ENCODE measurements around the gene LRMDA. TPM values are rescaled to one million over a fixed set of nuclear protein-coding genes. Genes with fewer than 3 reads are reported as not detected.

Gene LRMDA
- total and polyA plus RNA-seq, 4 experiments from 2014 or later, result not detected

GRCh38 chr10:75434291-75434690, 2.9 kb downstream of the LRMDA start:
- no peak overlapping the region for H3K4me3 ChIP-seq (ENCODE audit: low read length in 2 of 2)
- Mint-ChIP-seq H3K9me3 (peaks cover 0 to 2% (median 0%) of the 10 kb centered on the region in 8 donors), H3K4me1 (peaks cover 0 to 4% (median 2%) of the 10 kb centered on the region in 4 donors), H3K27me3 (peaks cover 37 to 39% of the 10 kb centered on the region in 2 donors), H3K4me3 (no peak overlapping the region), H3K27ac (no peak overlapping the region), H3K36me3 (no peaks in the 10 kb centered on the region)
- no peaks in the 10 kb centered on the region for H3K4me1 ChIP-seq (ENCODE audit: insufficient read depth, low read length)
- no peaks in the 10 kb centered on the region for H3K36me3 ChIP-seq (ENCODE audit: insufficient read depth, low read length)
- no peaks in the 10 kb centered on the region for H3K9me3 ChIP-seq (ENCODE audit: control insufficient read depth in 1 of 2, low read length in 2 of 2)
- CTCF ChIA-PET (ENCODE audit: partially characterized antibody), result no interaction called here
- H3K27me3 ChIP-seq (ENCODE audit: insufficient read depth, low read length), result no peaks in the 10 kb centered on the region
- intact Hi-C loops (cut with micrococcal nuclease), result no loop called here
- DNase-seq, result no peak
- POLR2A ChIA-PET (ENCODE audit: partially characterized antibody), result no interaction called here
- no peak overlapping the region for H3K27ac ChIP-seq (ENCODE audit: low read depth, low read length)

- intact Hi-C loops (cut with micrococcal nuclease), result no loop called here
- H3K27ac ChIP-seq (ENCODE audit: low read depth, low read length), result no peak overlapping the region
- no peak overlapping the region for H3K4me3 Mint-ChIP-seq
- H3K9me3 ChIP-seq (ENCODE audit: control insufficient read depth in 1 of 2, low read length in 2 of 2), result no peaks in the 10 kb centered on the region
- H3K27me3 Mint-ChIP-seq, result peaks cover 32 to 33% of the 10 kb centered on the region in 2 donors
- no peak for DNase-seq
- no peak overlapping the region for H3K4me3 ChIP-seq (ENCODE audit: low read length in 2 of 2)
- CTCF ChIA-PET (ENCODE audit: partially characterized antibody), result no interaction called here
- H3K4me1 Mint-ChIP-seq, result peaks cover 0 to 4% (median 2%) of the 10 kb centered on the region in 4 donors
- H3K36me3 Mint-ChIP-seq, result no peaks in the 10 kb centered on the region
- H3K27ac Mint-ChIP-seq, result no peak overlapping the region
- H3K27me3 ChIP-seq (ENCODE audit: insufficient read depth, low read length), result no peaks in the 10 kb centered on the region
- POLR2A ChIA-PET (ENCODE audit: partially characterized antibody), result no interaction called here
- H3K4me1 ChIP-seq (ENCODE audit: insufficient read depth, low read length), result no peaks in the 10 kb centered on the region
- peaks cover 0 to 2% (median 0%) of the 10 kb centered on the region in 8 donors for H3K9me3 Mint-ChIP-seq
- H3K36me3 ChIP-seq (ENCODE audit: insufficient read depth, low read length), result no peaks in the 10 kb centered on the region
Observed at GRCh38 chr10:75435291-75435690, 3.9 kb downstream of the LRMDA start.

GRCh38 chr10:75436896-75437295, 5.5 kb downstream of the LRMDA start:
- Histone ChIP-seq H3K36me3 (ENCODE audit: insufficient read depth, low read length) (no peaks in the 10 kb centered on the region), H3K27ac (ENCODE audit: low read depth, low read length) (no peak overlapping the region), H3K9me3 (ENCODE audit: control insufficient read depth in 1 of 2, low read length in 2 of 2) (no peaks in the 10 kb centered on the region), H3K4me3 (ENCODE audit: low read length in 2 of 2) (no peak overlapping the region), H3K4me1 (ENCODE audit: insufficient read depth, low read length) (no peaks in the 10 kb centered on the region), H3K27me3 (ENCODE audit: insufficient read depth, low read length) (no peaks in the 10 kb centered on the region)
- intact Hi-C loops (cut with micrococcal nuclease), result no loop called here
- Mint-ChIP-seq H3K9me3 (peaks cover 0 to 3% (median 0%) of the 10 kb centered on the region in 8 donors), H3K36me3 (no peaks in the 10 kb centered on the region), H3K4me3 (no peak overlapping the region), H3K27ac (no peak overlapping the region), H3K4me1 (peaks cover 0 to 2% (median under 1%) of the 10 kb centered on the region in 4 donors), H3K27me3 (peaks cover 29 to 30% of the 10 kb centered on the region in 2 donors)
- ChIA-PET CTCF (ENCODE audit: partially characterized antibody) (no interaction called here), POLR2A (ENCODE audit: partially characterized antibody) (no interaction called here)
- no peak for DNase-seq

GRCh38 chr10:75437693-75438092, 6.3 kb downstream of the LRMDA start:
- H3K36me3 Mint-ChIP-seq, result no peaks in the 10 kb centered on the region
- peaks cover 0 to 7% (median 4%) of the 10 kb centered on the region in 8 donors for H3K9me3 Mint-ChIP-seq

GRCh38 chr10:75438275-75438674, 6.9 kb downstream of the LRMDA start:
- H3K27ac ChIP-seq (ENCODE audit: low read depth, low read length), result no peak overlapping the region
- intact Hi-C loops (cut with micrococcal nuclease), result no loop called here
- no peaks in the 10 kb centered on the region for H3K36me3 Mint-ChIP-seq
- ChIA-PET CTCF (ENCODE audit: partially characterized antibody) (no interaction called here), POLR2A (ENCODE audit: partially characterized antibody) (no interaction called here)
- H3K9me3 ChIP-seq (ENCODE audit: control insufficient read depth in 1 of 2, low read length in 2 of 2), result no peaks in the 10 kb centered on the region
- H3K27me3 Mint-ChIP-seq, result peaks cover 19 to 20% of the 10 kb centered on the region in 2 donors
- no peak for DNase-seq
- no peaks in the 10 kb centered on the region for H3K4me1 ChIP-seq (ENCODE audit: insufficient read depth, low read length)
- H3K27ac Mint-ChIP-seq, result no peak overlapping the region
- H3K36me3 ChIP-seq (ENCODE audit: insufficient read depth, low read length), result no peaks in the 10 kb centered on the region
- H3K4me3 Mint-ChIP-seq, result no peak overlapping the region
- no peaks in the 10 kb centered on the region for H3K4me1 Mint-ChIP-seq
- H3K27me3 ChIP-seq (ENCODE audit: insufficient read depth, low read length), result no peaks in the 10 kb centered on the region
- peaks cover 4 to 12% (median 4%) of the 10 kb centered on the region in 8 donors for H3K9me3 Mint-ChIP-seq
- H3K4me3 ChIP-seq (ENCODE audit: low read length in 2 of 2), result no peak overlapping the region

More at GRCh38 chr10:75437693-75438092, 6.3 kb downstream of the LRMDA start:
- Histone ChIP-seq H3K36me3 (ENCODE audit: insufficient read depth, low read length) (no peaks in the 10 kb centered on the region), H3K27me3 (ENCODE audit: insufficient read depth, low read length) (no peaks in the 10 kb centered on the region), H3K4me1 (ENCODE audit: insufficient read depth, low read length) (no peaks in the 10 kb centered on the region), H3K9me3 (ENCODE audit: control insufficient read depth in 1 of 2, low read length in 2 of 2) (no peaks in the 10 kb centered on the region), H3K27ac (ENCODE audit: low read depth, low read length) (no peak overlapping the region), H3K4me3 (ENCODE audit: low read length in 2 of 2) (no peak overlapping the region)
- Mint-ChIP-seq H3K4me3 (no peak overlapping the region), H3K27ac (no peak overlapping the region), H3K4me1 (no peaks in the 10 kb centered on the region), H3K27me3 (peaks cover 23 to 25% of the 10 kb centered on the region in 2 donors)
- ChIA-PET CTCF (ENCODE audit: partially characterized antibody) (no interaction called here), POLR2A (ENCODE audit: partially characterized antibody) (no interaction called here)
- intact Hi-C loops (cut with micrococcal nuclease), result no loop called here
- DNase-seq, result no peak

- POLR2A ChIA-PET (ENCODE audit: partially characterized antibody), result no interaction called here
- H3K4me3 Mint-ChIP-seq, result no peak overlapping the region
- Histone ChIP-seq H3K9me3 (ENCODE audit: control insufficient read depth in 1 of 2, low read length in 2 of 2) (no peaks in the 10 kb centered on the region), H3K27me3 (ENCODE audit: insufficient read depth, low read length) (no peaks in the 10 kb centered on the region), H3K4me1 (ENCODE audit: insufficient read depth, low read length) (no peaks in the 10 kb centered on the region), H3K36me3 (ENCODE audit: insufficient read depth, low read length) (no peaks in the 10 kb centered on the region), H3K4me3 (ENCODE audit: low read length in 2 of 2) (no peak overlapping the region), H3K27ac (ENCODE audit: low read depth, low read length) (no peak overlapping the region)
- no peaks in the 10 kb centered on the region for H3K4me1 Mint-ChIP-seq
- H3K27me3 Mint-ChIP-seq, result peaks cover 12 to 13% of the 10 kb centered on the region in 2 donors
- H3K9me3 Mint-ChIP-seq, result peaks cover 6 to 24% (median 15%) of the 10 kb centered on the region in 8 donors
- DNase-seq, result no peak
- CTCF ChIA-PET (ENCODE audit: partially characterized antibody), result no interaction called here
- H3K27ac Mint-ChIP-seq, result no peak overlapping the region
- intact Hi-C loops (cut with micrococcal nuclease), result no loop called here
- no peaks in the 10 kb centered on the region for H3K36me3 Mint-ChIP-seq
Observed at GRCh38 chr10:75439811-75440210, 8.4 kb downstream of the LRMDA start.

GRCh38 chr10:75440271-75440793, 8.9 kb downstream of the LRMDA start:
- no peak for DNase-seq
- ChIA-PET POLR2A (ENCODE audit: partially characterized antibody) (no interaction called here), CTCF (ENCODE audit: partially characterized antibody) (no interaction called here)
- H3K36me3 ChIP-seq (ENCODE audit: insufficient read depth, low read length), result no peaks in the 10 kb centered on the region
- no peaks in the 10 kb centered on the region for H3K27me3 ChIP-seq (ENCODE audit: insufficient read depth, low read length)
- H3K27ac ChIP-seq (ENCODE audit: low read depth, low read length), result no peak overlapping the region
- H3K4me1 Mint-ChIP-seq, result no peaks in the 10 kb centered on the region
- no peaks in the 10 kb centered on the region for H3K4me1 ChIP-seq (ENCODE audit: insufficient read depth, low read length)
- peaks cover 6 to 24% (median 17%) of the 10 kb centered on the region in 8 donors for H3K9me3 Mint-ChIP-seq
- no peak overlapping the region for H3K4me3 ChIP-seq (ENCODE audit: low read length in 2 of 2)
- intact Hi-C loops (cut with micrococcal nuclease), result no loop called here
- no peaks in the 10 kb centered on the region for H3K9me3 ChIP-seq (ENCODE audit: control insufficient read depth in 1 of 2, low read length in 2 of 2)
- no peak overlapping the region for H3K4me3 Mint-ChIP-seq
- no peaks in the 10 kb centered on the region for H3K36me3 Mint-ChIP-seq
- no peak overlapping the region for H3K27ac Mint-ChIP-seq
- H3K27me3 Mint-ChIP-seq, result peaks cover 9 to 10% of the 10 kb centered on the region in 2 donors

- no peaks in the 10 kb centered on the region for H3K4me1 ChIP-seq (ENCODE audit: insufficient read depth, low read length)
- Mint-ChIP-seq H3K9me3 (peaks cover 8 to 32% (median 19%) of the 10 kb centered on the region in 8 donors), H3K4me1 (no peaks in the 10 kb centered on the region), H3K4me3 (no peak overlapping the region), H3K27ac (no peak overlapping the region), H3K36me3 (no peaks in the 10 kb centered on the region), H3K27me3 (peaks cover 10 to 11% of the 10 kb centered on the region in 2 donors)
- H3K27ac ChIP-seq (ENCODE audit: low read depth, low read length), result no peak overlapping the region
- H3K9me3 ChIP-seq (ENCODE audit: control insufficient read depth in 1 of 2, low read length in 2 of 2), result no peaks in the 10 kb centered on the region
- no peak overlapping the region for H3K4me3 ChIP-seq (ENCODE audit: low read length in 2 of 2)
- no peaks in the 10 kb centered on the region for H3K36me3 ChIP-seq (ENCODE audit: insufficient read depth, low read length)
- ChIA-PET CTCF (ENCODE audit: partially characterized antibody) (no interaction called here), POLR2A (ENCODE audit: partially characterized antibody) (no interaction called here)
- intact Hi-C loops (cut with micrococcal nuclease), result no loop called here
- DNase-seq, result no peak
- no peaks in the 10 kb centered on the region for H3K27me3 ChIP-seq (ENCODE audit: insufficient read depth, low read length)
Observed at GRCh38 chr10:75441196-75441595, 9.8 kb downstream of the LRMDA start.
